GM12878 (cell line): Measurements from ENCODE around the gene MALSU1. TPM values are rescaled to one million over a fixed set of nuclear protein-coding genes. Genes with fewer than 3 reads are reported as not detected.

Source experiments
- BCL11A ChIP-seq: IDR thresholded peaks from 2 replicates; pipeline ENCODE4 v1.6.1; 2011; ENCODE audit warnings: low read depth, low read length
- CHD4 ChIP-seq: fragments of 200-600 bp; sonication (generic); IDR thresholded peaks from 2 replicates; pipeline ENCODE4 v1.6.1; 2016; ENCODE audit warnings: mild to moderate bottlenecking
- JUNB ChIP-seq: IDR thresholded peaks from 2 replicates; pipeline ENCODE4 v1.6.1; 2016; ENCODE audit warnings: antibody characterized with exemption, mild to moderate bottlenecking
- SIN3A ChIP-seq: IDR thresholded peaks from 2 replicates; pipeline ENCODE4 v1.6.1; 2012; ENCODE audit warnings: low read depth, low read length, improper control_type of control experiment
- SMAD1 ChIP-seq: fragments of 450-650 bp; IDR thresholded peaks from 2 replicates; pipeline ENCODE4 v1.6.1; 2018; ENCODE audit warnings: mild to moderate bottlenecking, low read depth; ENCODE audit not compliant: partially characterized antibody
- SMC3 ChIP-seq: IDR thresholded peaks from 2 replicates; pipeline ENCODE4 v1.6.1; 2011; ENCODE audit warnings: low read length, improper control_type of control experiment, borderline replicate concordance
- SREBF1 ChIP-seq: IDR thresholded peaks from 2 replicates; pipeline ENCODE4 v1.6.1; 2012; ENCODE audit warnings: mild to moderate bottlenecking, low read length
- ZNF274 ChIP-seq: IDR thresholded peaks from one replicate; pipeline ENCODE4 v1.8.0; 2011; ENCODE audit not compliant: insufficient read length, insufficient read depth
- polyA plus RNA-seq, 11 experiments: library from polyadenylated mRNA; depleted of rRNA in 4 of 11; unstranded in 6 of 11; stranded (reverse) in 5 of 11; fragments of >200 nt; fragmentation: Nextera tagmentation in 4 of 11; fragmentation: Illumina TruSeq in 1 of 11; extraction: Ambion mirVana in 4 of 11; extraction: Trizol in 1 of 11; gene quantifications; 1 replicate in 1 of 11; 2 replicates in 10 of 11; pipeline versions ENCODE4 v1.2.1 to v1.2.3, GENCODE V29; 2011 to 2016; ENCODE audit warnings: inconsistent platforms in 2 of 11, missing spikeins in 2 of 11, low read depth in 1 of 11
- total RNA-seq, 4 experiments: library from RNA; depleted of rRNA in 3 of 4; stranded (reverse); fragments of >200 nt in 3 of 4; fragmentation: Illumina TruSeq in 1 of 4; extraction: Trizol in 1 of 4; gene quantifications; 2 replicates each; pipeline versions ENCODE4 v1.2.1 to v1.2.3, GENCODE V29; 2013 to 2021
- TF ChIP-seq, protein P1 (sequence below): IDR thresholded peaks from 2 replicates; pipeline ENCODE4 v1.6.1; 2011; ENCODE audit warnings: low read depth, low read length, improper control_type of control experiment, borderline replicate concordance
- TF ChIP-seq, protein P2 (sequence below): IDR thresholded peaks from 2 replicates; pipeline ENCODE4 v1.6.1; 2012; ENCODE audit warnings: improper control_type of control experiment, low read depth, low read length; ENCODE audit not compliant: insufficient replicate concordance
- TF ChIP-seq, protein P3 (sequence below): fragments of 450-650 bp; IDR thresholded peaks from 2 replicates; pipeline ENCODE4 v1.6.1; 2016; ENCODE audit warnings: mild to moderate bottlenecking, moderate library complexity, borderline replicate concordance
- TF ChIP-seq, protein P4 (sequence below): fragments of 450-650 bp; IDR thresholded peaks from 2 replicates; pipeline ENCODE4 v1.6.1; 2017; ENCODE audit warnings: antibody characterized with exemption, mild to moderate bottlenecking, moderate library complexity

MALSU1 gene
- total and polyA plus RNA-seq, 10 of the 15 experiments (the other 5 are each of a cell fraction or from before 2014, with no cell fraction given), result 8.5 to 159 (median 73.7) TPM

DNA sequence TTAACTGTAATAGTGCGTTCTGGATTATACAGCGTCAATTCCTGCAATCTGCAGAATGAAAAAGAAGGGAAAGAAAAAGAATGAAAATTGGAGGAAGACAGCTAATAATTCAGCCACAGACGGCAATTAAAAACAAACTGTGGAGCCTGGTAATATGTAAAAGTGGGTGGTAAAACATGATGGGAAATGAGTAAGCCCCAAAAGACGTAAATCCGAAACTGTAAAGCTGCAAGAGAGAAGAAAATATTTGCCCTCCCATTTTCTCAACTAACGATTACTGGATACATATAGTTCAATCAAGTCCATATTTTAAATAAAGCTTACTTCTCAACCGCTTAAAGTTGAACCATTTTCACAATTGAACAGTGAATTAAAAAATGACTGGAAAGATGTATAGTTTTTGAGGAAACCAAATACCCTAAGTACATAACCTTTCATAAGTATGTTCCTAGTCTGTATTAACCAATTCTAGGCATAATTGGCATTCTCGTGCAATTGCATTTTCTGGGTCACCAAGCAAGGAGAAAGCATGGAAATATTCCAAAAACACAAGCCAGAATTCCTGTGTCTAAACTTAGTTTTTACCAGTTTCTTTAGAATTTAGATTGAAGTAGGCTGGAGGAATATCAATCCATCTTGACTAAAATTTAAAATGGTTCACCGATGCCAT lies 44.8 kb downstream of the MALSU1 start (continued):
- TF ChIP-seq, protein P1, sequence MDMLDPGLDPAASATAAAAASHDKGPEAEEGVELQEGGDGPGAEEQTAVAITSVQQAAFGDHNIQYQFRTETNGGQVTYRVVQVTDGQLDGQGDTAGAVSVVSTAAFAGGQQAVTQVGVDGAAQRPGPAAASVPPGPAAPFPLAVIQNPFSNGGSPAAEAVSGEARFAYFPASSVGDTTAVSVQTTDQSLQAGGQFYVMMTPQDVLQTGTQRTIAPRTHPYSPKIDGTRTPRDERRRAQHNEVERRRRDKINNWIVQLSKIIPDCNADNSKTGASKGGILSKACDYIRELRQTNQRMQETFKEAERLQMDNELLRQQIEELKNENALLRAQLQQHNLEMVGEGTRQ, result no peak
- TF ChIP-seq, protein P2, sequence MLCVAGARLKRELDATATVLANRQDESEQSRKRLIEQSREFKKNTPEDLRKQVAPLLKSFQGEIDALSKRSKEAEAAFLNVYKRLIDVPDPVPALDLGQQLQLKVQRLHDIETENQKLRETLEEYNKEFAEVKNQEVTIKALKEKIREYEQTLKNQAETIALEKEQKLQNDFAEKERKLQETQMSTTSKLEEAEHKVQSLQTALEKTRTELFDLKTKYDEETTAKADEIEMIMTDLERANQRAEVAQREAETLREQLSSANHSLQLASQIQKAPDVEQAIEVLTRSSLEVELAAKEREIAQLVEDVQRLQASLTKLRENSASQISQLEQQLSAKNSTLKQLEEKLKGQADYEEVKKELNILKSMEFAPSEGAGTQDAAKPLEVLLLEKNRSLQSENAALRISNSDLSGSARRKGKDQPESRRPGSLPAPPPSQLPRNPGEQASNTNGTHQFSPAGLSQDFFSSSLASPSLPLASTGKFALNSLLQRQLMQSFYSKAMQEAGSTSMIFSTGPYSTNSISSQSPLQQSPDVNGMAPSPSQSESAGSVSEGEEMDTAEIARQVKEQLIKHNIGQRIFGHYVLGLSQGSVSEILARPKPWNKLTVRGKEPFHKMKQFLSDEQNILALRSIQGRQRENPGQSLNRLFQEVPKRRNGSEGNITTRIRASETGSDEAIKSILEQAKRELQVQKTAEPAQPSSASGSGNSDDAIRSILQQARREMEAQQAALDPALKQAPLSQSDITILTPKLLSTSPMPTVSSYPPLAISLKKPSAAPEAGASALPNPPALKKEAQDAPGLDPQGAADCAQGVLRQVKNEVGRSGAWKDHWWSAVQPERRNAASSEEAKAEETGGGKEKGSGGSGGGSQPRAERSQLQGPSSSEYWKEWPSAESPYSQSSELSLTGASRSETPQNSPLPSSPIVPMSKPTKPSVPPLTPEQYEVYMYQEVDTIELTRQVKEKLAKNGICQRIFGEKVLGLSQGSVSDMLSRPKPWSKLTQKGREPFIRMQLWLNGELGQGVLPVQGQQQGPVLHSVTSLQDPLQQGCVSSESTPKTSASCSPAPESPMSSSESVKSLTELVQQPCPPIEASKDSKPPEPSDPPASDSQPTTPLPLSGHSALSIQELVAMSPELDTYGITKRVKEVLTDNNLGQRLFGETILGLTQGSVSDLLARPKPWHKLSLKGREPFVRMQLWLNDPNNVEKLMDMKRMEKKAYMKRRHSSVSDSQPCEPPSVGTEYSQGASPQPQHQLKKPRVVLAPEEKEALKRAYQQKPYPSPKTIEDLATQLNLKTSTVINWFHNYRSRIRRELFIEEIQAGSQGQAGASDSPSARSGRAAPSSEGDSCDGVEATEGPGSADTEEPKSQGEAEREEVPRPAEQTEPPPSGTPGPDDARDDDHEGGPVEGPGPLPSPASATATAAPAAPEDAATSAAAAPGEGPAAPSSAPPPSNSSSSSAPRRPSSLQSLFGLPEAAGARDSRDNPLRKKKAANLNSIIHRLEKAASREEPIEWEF, result no peak
- TF ChIP-seq SMC3, result no peak
- TF ChIP-seq, protein P3, sequence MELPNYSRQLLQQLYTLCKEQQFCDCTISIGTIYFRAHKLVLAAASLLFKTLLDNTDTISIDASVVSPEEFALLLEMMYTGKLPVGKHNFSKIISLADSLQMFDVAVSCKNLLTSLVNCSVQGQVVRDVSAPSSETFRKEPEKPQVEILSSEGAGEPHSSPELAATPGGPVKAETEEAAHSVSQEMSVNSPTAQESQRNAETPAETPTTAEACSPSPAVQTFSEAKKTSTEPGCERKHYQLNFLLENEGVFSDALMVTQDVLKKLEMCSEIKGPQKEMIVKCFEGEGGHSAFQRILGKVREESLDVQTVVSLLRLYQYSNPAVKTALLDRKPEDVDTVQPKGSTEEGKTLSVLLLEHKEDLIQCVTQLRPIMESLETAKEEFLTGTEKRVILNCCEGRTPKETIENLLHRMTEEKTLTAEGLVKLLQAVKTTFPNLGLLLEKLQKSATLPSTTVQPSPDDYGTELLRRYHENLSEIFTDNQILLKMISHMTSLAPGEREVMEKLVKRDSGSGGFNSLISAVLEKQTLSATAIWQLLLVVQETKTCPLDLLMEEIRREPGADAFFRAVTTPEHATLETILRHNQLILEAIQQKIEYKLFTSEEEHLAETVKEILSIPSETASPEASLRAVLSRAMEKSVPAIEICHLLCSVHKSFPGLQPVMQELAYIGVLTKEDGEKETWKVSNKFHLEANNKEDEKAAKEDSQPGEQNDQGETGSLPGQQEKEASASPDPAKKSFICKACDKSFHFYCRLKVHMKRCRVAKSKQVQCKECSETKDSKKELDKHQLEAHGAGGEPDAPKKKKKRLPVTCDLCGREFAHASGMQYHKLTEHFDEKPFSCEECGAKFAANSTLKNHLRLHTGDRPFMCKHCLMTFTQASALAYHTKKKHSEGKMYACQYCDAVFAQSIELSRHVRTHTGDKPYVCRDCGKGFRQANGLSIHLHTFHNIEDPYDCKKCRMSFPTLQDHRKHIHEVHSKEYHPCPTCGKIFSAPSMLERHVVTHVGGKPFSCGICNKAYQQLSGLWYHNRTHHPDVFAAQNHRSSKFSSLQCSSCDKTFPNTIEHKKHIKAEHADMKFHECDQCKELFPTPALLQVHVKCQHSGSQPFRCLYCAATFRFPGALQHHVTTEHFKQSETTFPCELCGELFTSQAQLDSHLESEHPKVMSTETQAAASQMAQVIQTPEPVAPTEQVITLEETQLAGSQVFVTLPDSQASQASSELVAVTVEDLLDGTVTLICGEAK, result no peak
- TF ChIP-seq, protein P4, sequence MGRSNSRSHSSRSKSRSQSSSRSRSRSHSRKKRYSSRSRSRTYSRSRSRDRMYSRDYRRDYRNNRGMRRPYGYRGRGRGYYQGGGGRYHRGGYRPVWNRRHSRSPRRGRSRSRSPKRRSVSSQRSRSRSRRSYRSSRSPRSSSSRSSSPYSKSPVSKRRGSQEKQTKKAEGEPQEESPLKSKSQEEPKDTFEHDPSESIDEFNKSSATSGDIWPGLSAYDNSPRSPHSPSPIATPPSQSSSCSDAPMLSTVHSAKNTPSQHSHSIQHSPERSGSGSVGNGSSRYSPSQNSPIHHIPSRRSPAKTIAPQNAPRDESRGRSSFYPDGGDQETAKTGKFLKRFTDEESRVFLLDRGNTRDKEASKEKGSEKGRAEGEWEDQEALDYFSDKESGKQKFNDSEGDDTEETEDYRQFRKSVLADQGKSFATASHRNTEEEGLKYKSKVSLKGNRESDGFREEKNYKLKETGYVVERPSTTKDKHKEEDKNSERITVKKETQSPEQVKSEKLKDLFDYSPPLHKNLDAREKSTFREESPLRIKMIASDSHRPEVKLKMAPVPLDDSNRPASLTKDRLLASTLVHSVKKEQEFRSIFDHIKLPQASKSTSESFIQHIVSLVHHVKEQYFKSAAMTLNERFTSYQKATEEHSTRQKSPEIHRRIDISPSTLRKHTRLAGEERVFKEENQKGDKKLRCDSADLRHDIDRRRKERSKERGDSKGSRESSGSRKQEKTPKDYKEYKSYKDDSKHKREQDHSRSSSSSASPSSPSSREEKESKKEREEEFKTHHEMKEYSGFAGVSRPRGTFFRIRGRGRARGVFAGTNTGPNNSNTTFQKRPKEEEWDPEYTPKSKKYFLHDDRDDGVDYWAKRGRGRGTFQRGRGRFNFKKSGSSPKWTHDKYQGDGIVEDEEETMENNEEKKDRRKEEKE, result no peak
- TF ChIP-seq SMAD1, result no peak
- no peak for TF ChIP-seq JUNB
- no peak for TF ChIP-seq SREBF1
- no peak for TF ChIP-seq ZNF274
- no peak for TF ChIP-seq BCL11A
- TF ChIP-seq SIN3A, result no peak
- TF ChIP-seq CHD4, result no peak
